ENCODE results near the gene MOSMO. TPM values are rescaled to one million over a fixed set of nuclear protein-coding genes. Genes with fewer than 3 reads are reported as not detected.
"Not testable (repeated sequence)": the region's sequence is repeated elsewhere in the genome, so short reads cannot be mapped to it uniquely, and the experiment has no call there.

MOSMO gene
- total and polyA plus RNA-seq, 2 donors (not counting 3 experiments of a cell fraction or from before 2014, with no cell fraction given) = 15.9 to 22.0 TPM

DNA sequence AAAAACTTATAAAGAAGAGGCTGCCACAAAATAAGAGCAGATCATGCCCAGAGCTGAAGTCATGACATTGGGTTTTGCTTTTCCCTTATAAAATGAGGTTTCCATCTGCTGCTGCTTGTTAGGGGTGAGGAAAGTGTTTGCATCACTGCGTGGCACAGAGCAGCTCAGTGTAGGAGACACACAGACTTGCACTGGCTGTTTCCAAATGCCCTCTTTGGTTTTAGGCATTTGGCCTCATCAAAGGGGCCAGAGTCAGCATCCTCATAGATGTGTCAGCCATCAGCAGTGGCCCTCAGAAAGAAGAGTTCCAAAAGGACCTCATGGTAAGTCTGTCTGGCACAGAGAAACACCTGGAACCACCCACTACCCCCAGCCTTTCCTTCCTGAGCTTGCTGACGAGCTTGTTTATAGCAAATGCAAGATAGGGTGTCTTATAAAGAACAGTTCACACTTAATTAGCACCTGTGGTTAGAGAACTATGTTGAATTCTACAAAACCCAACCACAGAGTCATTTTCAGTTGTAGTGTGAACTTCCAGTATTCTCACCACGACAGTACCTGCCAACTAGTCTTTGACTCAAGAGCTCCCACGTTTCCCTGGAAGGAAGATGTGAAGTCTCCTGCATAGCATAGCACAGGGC lies 101.5 kb downstream of the MOSMO start:
- H2AFZ ChIP-seq (ENCODE audit: low read depth, low read length) = no peak overlapping the region
- BruUV-seq (replicated peaks) = no TSS peak
- H3K27me3 ChIP-seq (ENCODE audit: control insufficient read depth in 2 of 2, insufficient read depth in 2 of 2, low read length in 2 of 2) = peaks cover 13 to 22% of the 10 kb centered on the region in 2 experiments
- intact Hi-C loops (cut with micrococcal nuclease) (no loop called here), dilution Hi-C loops (cut with MboI; ENCODE audit: extremely low pct_ligation_motif_present, low sequenced_read_pairs) (no loop called here)
- no peaks in the 10 kb centered on the region for H3K9me3 ChIP-seq (replicated peaks; ENCODE audit: control insufficient read depth, insufficient read depth, low read length)
- no peak overlapping the region for H3K27ac ChIP-seq (ENCODE audit: insufficient read depth, low read depth, low read length)
- ChIA-PET POLR2A (interaction anchor here (0.6 kb wide), 1 partner anchor 82 kb away, joined by 3 read pairs; no protein-coding TSS in a partner anchor), CTCF (interaction anchor here (1.0 to 2.5 kb wide), 4 partner anchors 11 to 79 kb away, joined by 3 to 14 read pairs (median 8); no protein-coding TSS in a partner anchor)
- no peak overlapping the region for H3K4me2 ChIP-seq (ENCODE audit: insufficient read depth, low read length)
- H3K4me1 ChIP-seq (ENCODE audit: control insufficient read depth, extremely low read depth, insufficient read depth, low read length) = no peaks in the 10 kb centered on the region
- no peak for TF ChIP-seq MYC (IDR thresholded peaks at IDR 0.05; ENCODE audit: low read depth, low read length)
- TF ChIP-seq GATA2 (IDR thresholded peaks at IDR 0.05; ENCODE audit: insufficient read depth, insufficient read length, low read depth, low read length) = no peak
- TF ChIP-seq POLR2AphosphoS5 (IDR thresholded peaks at IDR 0.05; ENCODE audit: insufficient read depth, low read depth, low read length) = no peak
- TF ChIP-seq, protein P1, sequence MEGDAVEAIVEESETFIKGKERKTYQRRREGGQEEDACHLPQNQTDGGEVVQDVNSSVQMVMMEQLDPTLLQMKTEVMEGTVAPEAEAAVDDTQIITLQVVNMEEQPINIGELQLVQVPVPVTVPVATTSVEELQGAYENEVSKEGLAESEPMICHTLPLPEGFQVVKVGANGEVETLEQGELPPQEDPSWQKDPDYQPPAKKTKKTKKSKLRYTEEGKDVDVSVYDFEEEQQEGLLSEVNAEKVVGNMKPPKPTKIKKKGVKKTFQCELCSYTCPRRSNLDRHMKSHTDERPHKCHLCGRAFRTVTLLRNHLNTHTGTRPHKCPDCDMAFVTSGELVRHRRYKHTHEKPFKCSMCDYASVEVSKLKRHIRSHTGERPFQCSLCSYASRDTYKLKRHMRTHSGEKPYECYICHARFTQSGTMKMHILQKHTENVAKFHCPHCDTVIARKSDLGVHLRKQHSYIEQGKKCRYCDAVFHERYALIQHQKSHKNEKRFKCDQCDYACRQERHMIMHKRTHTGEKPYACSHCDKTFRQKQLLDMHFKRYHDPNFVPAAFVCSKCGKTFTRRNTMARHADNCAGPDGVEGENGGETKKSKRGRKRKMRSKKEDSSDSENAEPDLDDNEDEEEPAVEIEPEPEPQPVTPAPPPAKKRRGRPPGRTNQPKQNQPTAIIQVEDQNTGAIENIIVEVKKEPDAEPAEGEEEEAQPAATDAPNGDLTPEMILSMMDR (IDR thresholded peaks at IDR 0.05; ENCODE audit: extremely low read depth in 1 of 2, insufficient read depth in 1 of 2, low read depth in 1 of 2, low read length in 2 of 2) = no peak
- H4K20me1 ChIP-seq (replicated peaks; ENCODE audit: control insufficient read depth, extremely low read depth, insufficient read depth, low read length) = no peaks in the 10 kb centered on the region
- no peaks in the 10 kb centered on the region for H3K79me2 ChIP-seq (ENCODE audit: control insufficient read depth, insufficient read depth, low read length)
- no peak for DNase-seq (ENCODE audit: low read depth, low spot score)
- H3K9me1 ChIP-seq (replicated peaks; ENCODE audit: control insufficient read depth, extremely low read depth, insufficient read depth, low read length) = no peaks in the 10 kb centered on the region
- no peak overlapping the region for H3K9ac ChIP-seq (replicated peaks; ENCODE audit: extremely low read depth, insufficient read depth, low read length)
- FAIRE-seq = no peak
- H3K36me3 ChIP-seq (ENCODE audit: control insufficient read depth in 2 of 2, extremely low read depth in 1 of 2, insufficient read depth in 2 of 2, low read length in 2 of 2) = no peaks in the 10 kb centered on the region
- H3K4me3 ChIP-seq (replicated peaks in 1 of 3; ENCODE audit: insufficient read depth in 1 of 3, low read depth in 1 of 3, low read length in 3 of 3) = no peak overlapping the region

DNA sequence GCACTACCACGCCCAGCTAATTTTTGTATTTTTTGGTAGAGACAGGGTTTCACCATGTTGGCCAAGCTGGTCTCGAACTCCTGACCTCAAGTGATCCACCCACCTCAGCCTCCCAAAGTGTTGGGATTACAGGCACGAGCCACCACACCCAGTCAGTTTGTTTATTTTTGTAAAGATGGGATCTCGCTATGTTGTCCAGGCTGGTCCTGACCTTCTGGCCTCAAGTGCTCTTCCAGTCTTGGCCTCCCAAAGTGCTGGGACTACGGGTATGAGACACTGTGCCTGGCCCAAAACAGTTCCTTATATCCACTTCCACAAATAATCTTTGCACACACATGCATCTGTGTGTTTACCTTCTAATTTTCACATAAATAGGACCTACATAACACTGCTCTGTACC lies 103.7 kb downstream of the MOSMO start:
- not testable (repeated sequence) for BruUV-seq (replicated peaks); FAIRE-seq

More for the DNA sequence above, 103.7 kb downstream of the MOSMO start:
- dilution Hi-C loops (cut with MboI; ENCODE audit: extremely low pct_ligation_motif_present, low sequenced_read_pairs); intact Hi-C loops (cut with micrococcal nuclease); H3K4me2 ChIP-seq (ENCODE audit: insufficient read depth, low read length); H3K4me1 ChIP-seq (ENCODE audit: control insufficient read depth, extremely low read depth, insufficient read depth, low read length); POLR2A ChIA-PET; H3K9me1 ChIP-seq (replicated peaks; ENCODE audit: control insufficient read depth, extremely low read depth, insufficient read depth, low read length); H3K4me3 ChIP-seq (replicated peaks in 1 of 3; ENCODE audit: insufficient read depth in 1 of 3, low read depth in 1 of 3, low read length in 3 of 3); H2AFZ ChIP-seq (ENCODE audit: low read depth, low read length); H3K9me3 ChIP-seq (replicated peaks; ENCODE audit: control insufficient read depth, insufficient read depth, low read length); H3K36me3 ChIP-seq (ENCODE audit: control insufficient read depth in 2 of 2, extremely low read depth in 1 of 2, insufficient read depth in 2 of 2, low read length in 2 of 2); H3K27ac ChIP-seq (ENCODE audit: insufficient read depth, low read depth, low read length); H3K79me2 ChIP-seq (ENCODE audit: control insufficient read depth, insufficient read depth, low read length); H3K9ac ChIP-seq (replicated peaks; ENCODE audit: extremely low read depth, insufficient read depth, low read length); H4K20me1 ChIP-seq (replicated peaks; ENCODE audit: control insufficient read depth, extremely low read depth, insufficient read depth, low read length); DNase-seq (ENCODE audit: low read depth, low spot score): not testable (repeated sequence)
- CTCF ChIA-PET = interaction anchor here (3.2 kb wide), 1 partner anchor 12 kb away, joined by 15 read pairs; no protein-coding TSS in a partner anchor
- H3K27me3 ChIP-seq (ENCODE audit: control insufficient read depth in 2 of 2, insufficient read depth in 2 of 2, low read length in 2 of 2) = peaks cover 11 to 19% of the 10 kb centered on the region in 2 experiments

All from endothelial cell of umbilical vein (primary cell).